NB4 (cell line): ENCODE results near the gene SHB.

Experiments used
- DNase-seq: peaks from one replicate; pipeline ENCODE4 v3.0.0; 2010; ENCODE audit warnings: low read depth
- H3K4me3 ChIP-seq: one replicate; pipeline ENCODE4 v1.5.1; 2011; ENCODE audit warnings: mild to moderate bottlenecking, low read depth, low read length, moderate library complexity
- CTCF ChIP-seq: IDR thresholded peaks from one replicate; pipeline ENCODE4 v1.5.1; 2012; ENCODE audit warnings: low read depth, low read length
- MYC ChIP-seq: IDR thresholded peaks from 2 replicates; pipeline ENCODE4 v1.6.1; 2011; ENCODE audit warnings: low read depth, low read length
- POLR2A ChIP-seq: IDR thresholded peaks from 2 replicates; pipeline ENCODE4 v1.6.1; 2011; ENCODE audit warnings: mild to moderate bottlenecking; ENCODE audit not compliant: insufficient read length; ENCODE audit errors: extremely low read depth
- TF ChIP-seq, protein P1 (sequence below): IDR thresholded peaks from 2 replicates; pipeline ENCODE4 v1.6.1; 2011; ENCODE audit warnings: low read depth, low read length

Gene SHB

DNA sequence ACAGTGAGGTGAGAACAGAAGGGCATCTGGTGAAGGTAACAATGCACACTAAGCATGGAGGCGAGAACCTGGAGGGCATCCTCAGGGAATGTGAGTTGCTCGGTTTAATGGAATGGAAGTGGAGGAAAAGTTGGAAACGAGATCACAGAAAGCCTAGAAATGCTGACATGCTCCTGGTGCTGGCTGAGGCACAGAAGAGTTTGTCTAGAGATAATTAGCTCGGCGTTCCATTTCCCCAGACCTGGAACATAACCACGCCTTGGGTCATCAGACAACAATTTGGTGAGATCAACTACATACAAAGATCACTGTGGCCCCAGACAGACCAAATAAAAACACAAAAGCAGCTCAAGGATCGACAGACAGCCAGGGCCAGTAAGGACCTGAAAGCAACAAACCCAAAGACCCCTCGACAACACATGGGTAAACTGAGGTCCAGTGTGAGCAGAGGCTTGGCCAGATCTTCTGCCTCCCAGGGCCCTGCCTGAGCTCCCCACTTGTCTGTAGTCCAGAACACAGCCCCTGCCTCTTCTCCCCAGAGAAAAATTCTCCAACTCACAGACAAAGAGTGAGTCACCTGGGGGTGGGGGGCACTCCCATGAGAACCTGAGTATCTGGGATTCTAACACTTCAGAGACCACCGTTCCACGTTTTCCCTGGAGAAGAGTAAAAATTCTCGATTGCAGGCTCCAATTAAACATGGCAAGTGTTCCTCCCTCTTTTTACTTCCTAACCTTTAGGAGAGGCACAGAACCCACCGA lies 52.5 kb downstream of the SHB start:
- no peak overlapping the region for H3K4me3 ChIP-seq
- no peak for DNase-seq
- TF ChIP-seq CTCF (no peak), MYC (no peak), POLR2A (no peak)
- TF ChIP-seq, protein P1, sequence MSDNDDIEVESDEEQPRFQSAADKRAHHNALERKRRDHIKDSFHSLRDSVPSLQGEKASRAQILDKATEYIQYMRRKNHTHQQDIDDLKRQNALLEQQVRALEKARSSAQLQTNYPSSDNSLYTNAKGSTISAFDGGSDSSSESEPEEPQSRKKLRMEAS, result no peak

GRCh38 chr9:38015906-38016305 lies 53.1 kb downstream of the SHB start:
- TF ChIP-seq CTCF (no peak), POLR2A (no peak), MYC (no peak)
- TF ChIP-seq, protein P1, result no peak
- DNase-seq, result no peak
- no peak overlapping the region for H3K4me3 ChIP-seq

GRCh38 chr9:38015266-38015665 lies 53.8 kb downstream of the SHB start:
- TF ChIP-seq POLR2A (no peak), MYC (no peak), CTCF (no peak)
- TF ChIP-seq, protein P1, result no peak
- no peak overlapping the region for H3K4me3 ChIP-seq

DNA sequence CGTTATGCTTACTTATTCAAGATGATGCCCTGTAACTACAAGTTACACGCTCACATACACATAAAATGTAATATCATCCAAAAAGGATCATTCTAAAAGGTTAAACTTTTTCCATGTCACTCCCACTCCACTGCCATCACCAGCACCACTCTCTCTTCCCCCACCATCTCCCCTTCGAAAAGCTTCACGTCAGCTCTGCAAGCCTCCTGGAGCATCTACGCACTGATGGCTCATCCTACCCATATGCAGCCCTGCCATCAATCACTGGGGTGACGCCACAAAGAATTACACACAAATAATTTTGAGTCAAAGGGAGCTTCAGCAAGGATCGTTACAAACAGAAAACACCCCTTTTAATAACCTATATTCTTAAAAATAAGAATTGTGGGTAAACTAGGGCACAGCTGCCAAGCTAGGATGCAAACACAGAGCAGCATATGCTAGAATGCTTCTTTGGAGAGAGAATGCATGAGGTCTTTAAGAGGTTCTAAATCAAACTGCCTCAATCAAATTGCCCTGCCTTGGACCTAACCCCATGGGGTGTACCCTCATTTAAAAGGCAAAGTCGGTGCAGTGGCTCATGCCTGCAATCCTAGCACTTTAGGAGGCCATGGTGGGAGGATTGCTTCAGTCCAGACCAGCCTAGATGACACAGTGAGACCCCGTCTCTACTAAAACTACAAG lies 56.1 kb downstream of the SHB start:
- TF ChIP-seq, protein P1, result no peak
- no peak for TF ChIP-seq CTCF
- TF ChIP-seq MYC, result no peak
- TF ChIP-seq POLR2A, result no peak

More at GRCh38 chr9:38015266-38015665, 53.8 kb downstream of the SHB start:
- DNase-seq, result no peak

DNA sequence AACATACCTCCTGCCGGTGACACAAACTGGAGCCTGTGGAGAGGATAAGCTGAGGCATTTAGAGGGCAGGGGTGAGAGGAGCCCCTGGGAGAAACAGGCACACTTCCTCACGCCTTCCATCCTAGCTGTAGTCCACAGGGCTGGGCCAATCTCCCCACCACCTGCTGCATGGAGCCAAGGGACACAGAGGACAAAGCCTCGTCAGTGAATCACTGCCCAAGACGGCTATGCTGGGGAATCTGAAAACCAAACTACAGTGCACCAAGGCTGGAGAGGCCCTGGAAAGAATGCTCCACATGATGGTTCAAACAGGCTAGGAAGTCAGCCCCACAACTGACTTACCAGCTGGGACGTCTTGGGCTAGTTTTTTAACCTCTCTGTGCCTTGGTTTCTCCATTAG lies 57.0 kb downstream of the SHB start:
- no peak for TF ChIP-seq POLR2A
- no peak for TF ChIP-seq MYC
- DNase-seq, result no peak
- no peak overlapping the region for H3K4me3 ChIP-seq

More for the DNA sequence above, 56.1 kb downstream of the SHB start:
- no peak for DNase-seq
- no peak overlapping the region for H3K4me3 ChIP-seq

DNA sequence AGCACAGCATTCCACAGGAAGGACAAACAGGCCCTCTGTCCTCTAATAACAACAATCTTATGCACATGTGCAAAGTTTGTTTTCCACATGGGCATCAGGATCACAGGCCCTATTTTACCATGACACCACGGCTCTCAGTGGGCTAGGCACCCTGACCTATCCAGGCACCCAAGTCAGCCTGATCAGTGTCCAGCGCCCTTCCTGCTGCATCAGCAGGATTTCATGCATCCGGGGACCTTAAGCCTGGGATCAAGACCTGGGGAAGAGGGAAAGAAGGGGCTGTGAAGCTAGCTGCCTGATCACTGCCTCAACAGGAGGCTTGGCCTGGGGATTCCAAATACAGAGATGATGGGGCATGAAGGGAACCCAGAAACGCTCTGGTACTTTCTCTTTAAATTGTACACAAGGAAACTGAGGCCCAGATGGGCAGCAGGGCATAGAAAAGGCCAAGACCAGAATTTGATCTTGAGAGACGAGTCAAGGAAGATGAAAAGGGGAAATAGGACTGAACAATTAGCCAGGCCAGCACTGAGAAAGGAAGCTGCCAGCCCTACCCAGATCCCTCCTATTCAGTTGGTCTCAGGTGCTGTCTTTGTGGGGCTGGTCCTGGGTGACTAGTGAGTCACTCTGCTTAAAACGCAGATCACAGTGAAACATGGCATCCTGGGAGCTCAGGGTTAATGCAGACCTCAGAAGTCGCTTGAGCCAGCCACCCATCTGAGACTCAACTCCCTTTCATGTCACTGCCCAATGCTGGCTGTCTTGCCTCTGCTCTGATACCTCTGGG lies 57.9 kb downstream of the SHB start:
- TF ChIP-seq CTCF (no peak), POLR2A (no peak), MYC (no peak)
- TF ChIP-seq, protein P1, result no peak
- no peak overlapping the region for H3K4me3 ChIP-seq
- DNase-seq, result peak; percentile 29
